Ramos (cell line): ENCODE measurements around the gene GABPA.

Experiments used
- in situ Hi-C: fragments of 300-500 bp; cut with MboI; formaldehyde crosslinking; loops from one replicate; pipeline ENCODE4 v1.14.3; 2022; ENCODE audit warnings: low sequenced_read_pairs; ENCODE audit not compliant: unreplicated experiment

The GABPA gene

DNA sequence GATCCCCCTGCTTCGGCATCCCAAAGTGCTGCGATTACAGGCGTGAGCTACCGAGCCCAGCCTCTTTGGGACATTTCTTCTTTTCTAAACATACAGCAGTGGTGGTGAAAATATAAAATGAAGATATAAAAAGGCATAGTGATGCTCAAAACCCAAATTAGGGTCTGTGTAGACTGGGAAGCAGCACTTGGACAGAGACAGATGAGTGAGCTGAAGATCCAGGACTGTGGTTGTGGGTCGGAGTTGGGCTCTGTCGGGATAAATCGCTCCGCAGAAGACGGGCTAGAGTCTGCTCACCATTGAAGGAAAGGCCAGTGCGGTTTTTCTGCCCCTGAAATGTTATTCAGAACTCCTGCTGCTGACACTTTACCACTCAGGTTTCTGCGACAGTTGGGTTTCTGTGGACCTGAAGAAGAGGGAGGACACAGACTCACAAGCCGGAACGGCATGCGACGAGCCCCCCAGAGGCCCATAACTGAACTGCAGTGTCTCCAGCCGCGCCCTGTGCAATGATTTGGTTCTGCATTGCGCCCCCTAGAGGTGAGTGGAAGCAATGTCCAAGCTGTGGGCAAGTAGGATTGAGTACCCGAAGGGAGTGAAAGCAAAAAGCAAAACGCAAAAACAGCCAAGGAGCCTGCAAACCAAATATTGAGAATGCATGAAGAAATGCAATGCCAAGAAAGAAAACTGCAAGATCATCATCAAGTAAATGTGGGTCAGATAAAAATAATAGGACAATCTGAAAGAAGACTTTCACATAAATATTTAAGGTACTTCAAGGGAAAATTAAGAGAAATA is 66.6 kb downstream of the GABPA start:
- in situ Hi-C loops, result no loop called here

DNA sequence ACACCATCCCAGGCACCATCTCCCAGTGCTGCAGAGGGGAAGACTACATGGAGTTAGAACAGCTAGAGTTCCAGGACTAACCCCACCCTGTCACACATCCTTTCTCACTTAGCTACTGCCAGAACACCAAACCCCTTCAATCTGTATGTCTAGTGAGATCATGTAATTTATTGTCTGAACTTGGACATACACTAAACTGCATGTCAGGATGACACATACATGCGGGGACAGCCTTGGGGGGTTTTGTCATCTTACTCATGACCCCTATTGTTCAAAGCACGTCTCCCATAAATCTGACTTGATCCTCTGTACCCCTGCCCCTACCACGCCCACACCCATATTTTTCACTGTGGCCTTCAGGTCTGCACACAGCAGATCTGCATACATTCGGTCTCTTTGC is 71.3 kb downstream of the GABPA start:
- in situ Hi-C loops, result no loop called here

DNA sequence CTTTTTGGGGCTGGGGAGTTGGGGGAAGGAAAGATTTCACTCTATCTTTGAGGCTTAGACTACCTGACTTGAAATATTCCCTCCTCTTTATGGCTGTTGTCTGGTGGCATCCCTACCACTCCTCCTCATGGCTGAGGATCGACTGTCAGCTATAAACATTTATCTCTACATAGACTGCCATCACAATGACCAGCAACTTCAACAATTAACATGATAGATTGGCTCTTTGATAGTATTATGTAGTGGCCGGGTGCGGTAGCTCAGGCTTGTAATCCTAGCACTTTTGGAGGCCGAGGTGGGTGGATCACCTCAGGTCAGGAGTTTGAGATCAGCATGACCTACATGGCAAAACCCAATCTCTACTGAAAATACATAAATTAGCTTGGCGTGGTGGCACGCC is 72.4 kb downstream of the GABPA start:
- in situ Hi-C loops, result no loop called here

DNA sequence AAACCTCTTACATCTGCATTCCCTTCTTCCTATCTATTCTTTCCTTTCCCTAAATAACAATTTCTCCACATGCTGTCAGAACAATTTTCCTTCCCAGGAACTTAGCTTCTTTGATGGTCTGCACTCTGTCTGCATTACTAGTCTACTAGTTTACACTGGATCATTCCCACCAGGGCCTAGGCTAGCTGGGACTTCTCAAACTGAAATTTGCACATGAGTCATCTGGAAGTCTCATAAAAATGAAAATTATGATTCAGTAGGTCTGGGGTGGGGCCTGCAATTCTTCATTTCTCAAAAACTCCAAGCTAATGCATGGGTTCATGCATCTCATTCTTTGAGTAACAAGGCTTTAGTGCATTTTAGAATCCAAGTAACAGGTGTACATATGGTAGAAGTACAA is 74.2 kb downstream of the GABPA start:
- in situ Hi-C loops, result no loop called here

DNA sequence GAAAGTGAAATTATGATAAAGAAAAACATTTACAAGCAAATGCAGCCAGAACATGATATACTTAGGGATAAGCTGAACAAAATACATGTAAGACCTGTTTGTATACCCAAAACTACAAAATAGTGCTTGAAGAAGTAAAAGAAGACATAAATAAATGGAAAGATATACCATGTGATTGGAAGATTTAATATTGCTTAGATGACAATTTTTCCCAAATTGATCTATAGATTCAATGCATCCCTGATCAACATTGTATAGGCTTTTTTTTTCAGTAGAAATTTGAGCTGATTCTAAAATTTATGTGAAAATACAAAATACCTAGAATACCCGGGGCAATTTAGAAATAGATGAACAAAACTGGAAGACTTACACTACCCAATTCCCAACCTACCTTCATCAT is 76.4 kb downstream of the GABPA start:
- in situ Hi-C loops, result no loop called here

DNA sequence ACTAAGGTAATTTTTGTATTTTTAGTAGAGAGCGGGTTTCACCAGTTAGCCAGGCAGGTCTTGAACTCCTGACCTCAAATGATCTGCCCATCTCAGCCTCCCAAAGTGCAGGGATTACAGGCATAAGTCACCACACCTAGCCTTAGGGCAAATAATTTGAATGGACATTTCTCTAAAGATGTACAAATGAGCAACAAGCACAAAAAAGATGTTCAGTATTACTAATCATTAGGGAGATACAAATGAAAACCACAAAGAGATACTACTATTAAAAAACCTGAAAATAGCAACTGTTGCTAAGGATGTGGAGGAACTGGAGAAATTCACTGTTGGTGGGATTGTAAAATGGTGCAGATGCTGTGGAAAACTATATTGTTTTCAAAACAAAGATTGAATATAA is 79.1 kb downstream of the GABPA start:
- in situ Hi-C loops, result no loop called here

DNA sequence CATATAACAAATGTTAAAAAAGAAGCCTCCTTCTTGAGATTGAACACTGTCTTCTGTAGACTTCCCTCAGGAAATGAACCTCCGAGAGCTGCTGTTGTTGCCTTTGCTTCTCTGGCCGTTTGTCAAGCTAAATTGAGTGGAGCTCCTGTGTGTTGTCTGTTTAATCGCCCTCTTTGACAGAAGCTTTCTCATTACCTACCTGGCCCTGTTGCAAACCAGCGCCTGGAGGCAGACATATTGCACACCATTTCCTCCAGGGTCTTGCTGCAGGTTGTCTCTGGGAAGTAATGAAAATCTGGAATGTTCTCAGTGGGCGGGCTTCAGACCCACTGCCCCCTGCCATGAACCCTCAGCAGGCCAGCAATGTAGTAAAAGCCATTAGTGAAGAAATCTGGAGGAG is 83.3 kb downstream of the GABPA start:
- in situ Hi-C loops, result no loop called here

DNA sequence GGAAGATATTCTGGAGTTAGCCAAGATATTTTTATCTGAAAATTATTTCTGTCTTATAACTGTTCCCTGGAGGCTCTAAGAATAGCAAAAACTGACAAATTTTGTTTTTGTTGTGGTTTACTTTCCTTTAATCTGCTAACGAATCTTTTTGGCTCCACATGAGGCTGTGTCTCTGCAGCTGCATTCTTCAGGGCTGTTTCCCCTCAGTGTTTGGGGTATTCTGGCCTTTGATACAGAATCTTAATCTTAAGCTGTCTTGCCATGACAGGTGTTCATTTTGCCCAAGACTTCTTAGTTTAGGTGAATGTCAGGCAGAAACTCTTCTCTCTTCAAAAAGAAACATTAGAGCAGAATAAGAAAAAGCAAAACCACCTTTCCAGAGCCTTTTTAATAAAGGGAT is 83.8 kb downstream of the GABPA start:
- in situ Hi-C loops, result no loop called here
